ENCODE measurements around the gene GASK1B.

The GASK1B gene

DNA sequence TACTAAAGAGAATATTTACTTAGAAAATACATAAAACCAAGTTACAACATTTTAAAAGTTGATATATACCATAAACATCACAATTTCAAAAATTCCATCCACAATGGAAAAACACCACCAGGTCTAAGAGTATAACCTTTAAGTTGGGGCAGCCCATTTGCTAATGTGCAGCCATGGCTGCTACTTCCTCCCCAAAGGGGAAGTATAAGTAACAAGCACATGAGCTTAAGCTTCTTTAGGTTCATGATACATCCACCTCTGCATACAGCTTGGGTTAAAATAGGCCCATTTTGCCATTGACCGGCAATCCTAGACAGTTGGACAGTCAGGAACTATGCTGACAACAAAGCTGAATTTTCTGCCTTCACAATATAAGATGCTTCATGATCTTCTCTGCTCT, 16.6 kb upstream of the GASK1B start:
- in situ Hi-C loops (cut with MboI; ENCODE audit: low sequenced_read_pairs) = no loop called here

DNA sequence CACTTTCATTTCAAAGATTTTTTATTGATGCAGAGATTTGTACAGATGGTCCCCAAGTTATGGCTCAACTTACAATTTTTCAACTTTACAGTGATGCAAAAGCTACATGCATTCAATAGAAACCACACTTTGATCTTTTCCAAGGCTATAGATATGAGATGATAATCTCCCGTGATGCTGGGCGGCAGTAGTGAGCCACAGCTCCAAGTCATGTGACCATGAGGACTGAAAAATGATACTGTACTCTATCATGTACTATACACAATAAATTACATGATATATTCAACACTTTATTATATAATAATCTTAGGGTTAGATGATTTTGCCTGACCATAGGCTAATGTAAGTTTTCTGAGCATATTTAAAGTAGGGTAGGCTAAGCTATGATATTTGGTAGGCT, 14.0 kb upstream of the GASK1B start:
- in situ Hi-C loops (cut with MboI; ENCODE audit: low sequenced_read_pairs) = no loop called here

- in situ Hi-C loops (cut with MboI; ENCODE audit: low sequenced_read_pairs) = no loop called here
Observed at GRCh38 chr4:158182736-158183135, 9.9 kb upstream of the GASK1B start.

GRCh38 chr4:158181906-158182305, 9.1 kb upstream of the GASK1B start:
- in situ Hi-C loops (cut with MboI; ENCODE audit: low sequenced_read_pairs) = no loop called here

DNA sequence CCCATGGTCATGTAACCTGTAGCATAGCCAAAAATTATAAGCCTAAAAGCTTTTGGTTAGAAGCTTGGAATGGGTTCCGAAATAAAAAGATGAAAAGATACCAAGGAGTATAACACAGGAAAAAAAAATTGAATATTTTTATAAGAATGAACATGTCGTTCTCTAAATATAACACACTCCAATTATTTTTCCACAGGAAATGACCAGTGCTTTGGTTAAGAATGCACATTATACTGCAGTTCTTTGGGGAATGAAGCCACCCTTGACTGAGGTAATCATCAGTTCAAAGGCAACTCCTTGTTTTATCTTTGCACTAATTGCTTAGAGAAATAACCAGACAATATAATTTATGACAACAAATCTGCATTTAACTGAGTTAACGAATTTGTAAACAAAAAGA, 6.6 kb upstream of the GASK1B start:
- in situ Hi-C loops (cut with MboI; ENCODE audit: low sequenced_read_pairs) = no loop called here

- in situ Hi-C loops (cut with MboI; ENCODE audit: low sequenced_read_pairs) = no loop called here
Observed at GRCh38 chr4:158176776-158177175, 4.0 kb upstream of the GASK1B start.

- in situ Hi-C loops (cut with MboI; ENCODE audit: low sequenced_read_pairs) = no loop called here
Observed at GRCh38 chr4:158176108-158176507, 3.3 kb upstream of the GASK1B start.

DNA sequence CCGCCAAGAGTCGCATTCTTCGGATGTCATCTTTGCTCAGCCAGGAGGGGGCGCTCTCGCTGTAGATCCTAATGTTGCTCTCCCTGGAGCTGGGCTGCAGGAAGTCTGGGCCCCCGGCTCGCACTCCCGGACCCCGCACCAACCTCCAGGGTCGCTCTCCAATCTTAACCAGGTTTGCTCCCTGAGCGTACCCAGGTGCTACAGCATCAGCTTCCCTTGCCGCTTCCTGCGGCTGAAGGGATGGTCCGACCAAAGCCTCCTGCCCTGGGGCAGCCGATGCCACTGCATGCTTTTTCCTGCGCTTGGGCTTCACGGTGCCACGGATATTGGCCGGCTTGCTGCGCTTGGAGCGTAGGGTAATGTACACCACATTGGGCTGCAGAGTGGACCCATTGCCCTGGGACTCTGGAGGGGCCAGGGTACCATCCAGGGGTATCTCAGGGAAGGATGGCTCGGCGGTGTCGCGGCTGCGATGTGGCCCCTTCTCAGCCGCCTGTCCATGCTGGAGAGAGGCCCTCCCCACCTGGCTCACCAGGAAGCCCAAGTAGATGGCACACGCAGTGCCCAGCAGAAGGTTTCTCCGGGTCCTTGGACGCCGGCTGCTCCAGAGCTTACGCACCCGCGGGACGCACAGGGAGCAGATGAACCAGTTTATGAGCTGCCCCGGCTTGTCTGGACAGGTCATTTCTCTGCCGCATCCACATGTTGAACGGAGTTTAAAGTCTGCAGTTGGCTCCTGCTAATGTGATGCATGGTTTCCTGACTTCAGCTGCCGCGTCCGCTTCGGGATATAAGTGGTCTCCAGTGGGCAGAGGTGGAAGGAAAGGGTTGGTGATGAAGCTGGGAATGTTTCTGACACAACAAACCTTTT, 1.9 kb downstream of the GASK1B start:
- in situ Hi-C loops (cut with MboI; ENCODE audit: low sequenced_read_pairs) = no loop called here

- in situ Hi-C loops (cut with MboI; ENCODE audit: low sequenced_read_pairs) = no loop called here
Observed at GRCh38 chr4:158169931-158170690, 2.7 kb downstream of the GASK1B start.

- in situ Hi-C loops (cut with MboI; ENCODE audit: low sequenced_read_pairs) = no loop called here
Observed at GRCh38 chr4:158169506-158169905, 3.3 kb downstream of the GASK1B start.

DNA sequence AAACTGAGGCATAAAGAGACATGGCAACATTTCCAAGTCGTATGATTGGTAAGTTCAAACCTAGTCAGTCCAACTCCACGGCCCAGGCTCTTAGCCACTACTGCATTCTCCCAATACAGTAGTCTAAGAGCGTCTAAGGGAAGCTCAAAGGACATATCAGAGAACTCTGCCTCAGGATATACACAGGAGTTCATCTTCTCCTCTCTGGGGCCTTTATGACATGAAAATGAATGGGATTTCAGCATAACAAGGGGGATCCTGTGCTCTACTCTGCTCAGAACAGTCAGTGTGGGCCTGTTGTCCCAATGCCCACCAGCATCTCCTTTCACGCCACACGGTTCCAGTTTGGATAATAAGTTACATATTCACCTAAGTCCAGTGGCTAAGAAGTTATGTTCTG, 4.2 kb downstream of the GASK1B start:
- in situ Hi-C loops (cut with MboI; ENCODE audit: low sequenced_read_pairs) = no loop called here

GRCh38 chr4:158166701-158167100, 6.1 kb downstream of the GASK1B start:
- in situ Hi-C loops (cut with MboI; ENCODE audit: low sequenced_read_pairs) = no loop called here

DNA sequence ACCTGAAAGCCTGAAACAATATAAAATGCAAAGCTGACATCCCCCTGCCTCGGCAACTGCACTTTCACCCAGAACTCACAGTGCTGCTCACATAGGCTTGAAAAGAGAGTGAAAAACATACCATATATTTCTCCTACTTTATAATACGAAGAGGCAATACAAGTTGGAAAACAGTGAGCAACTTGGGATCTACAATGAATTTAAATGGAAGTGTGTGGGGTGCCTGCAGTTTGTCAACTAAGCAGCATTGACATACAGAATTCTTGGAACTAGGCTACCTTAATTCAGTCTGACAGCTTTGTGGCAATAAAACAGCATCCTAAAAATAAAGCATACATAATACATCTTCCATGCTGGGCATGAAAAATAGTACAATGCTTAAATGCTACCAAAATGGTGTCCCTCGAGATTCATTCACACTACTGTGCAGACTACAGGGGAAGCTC, 8.0 kb downstream of the GASK1B start:
- in situ Hi-C loops (cut with MboI; ENCODE audit: low sequenced_read_pairs) = no loop called here

GRCh38 chr4:158163941-158164767, 8.7 kb downstream of the GASK1B start:
- in situ Hi-C loops (cut with MboI; ENCODE audit: low sequenced_read_pairs) = no loop called here

DNA sequence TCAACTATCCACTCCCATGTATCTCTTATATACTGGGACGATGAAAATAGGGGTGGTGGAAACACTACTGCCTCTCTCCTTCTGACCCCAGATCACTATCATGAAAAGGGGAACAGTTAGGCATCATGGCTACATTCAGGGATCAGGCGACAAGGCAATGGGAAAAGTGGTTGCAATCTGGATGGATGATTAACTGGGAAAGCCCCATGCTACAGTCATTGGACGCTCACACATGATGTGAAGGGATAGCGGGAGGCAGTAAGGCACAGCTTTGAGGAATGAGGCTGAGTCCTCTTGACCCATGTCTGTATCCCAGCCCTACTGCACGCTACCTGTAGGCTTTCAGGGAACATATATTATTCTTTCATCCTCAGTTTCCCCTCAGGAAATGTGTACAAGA, 10.2 kb downstream of the GASK1B start:
- in situ Hi-C loops (cut with MboI; ENCODE audit: low sequenced_read_pairs) = no loop called here

DNA sequence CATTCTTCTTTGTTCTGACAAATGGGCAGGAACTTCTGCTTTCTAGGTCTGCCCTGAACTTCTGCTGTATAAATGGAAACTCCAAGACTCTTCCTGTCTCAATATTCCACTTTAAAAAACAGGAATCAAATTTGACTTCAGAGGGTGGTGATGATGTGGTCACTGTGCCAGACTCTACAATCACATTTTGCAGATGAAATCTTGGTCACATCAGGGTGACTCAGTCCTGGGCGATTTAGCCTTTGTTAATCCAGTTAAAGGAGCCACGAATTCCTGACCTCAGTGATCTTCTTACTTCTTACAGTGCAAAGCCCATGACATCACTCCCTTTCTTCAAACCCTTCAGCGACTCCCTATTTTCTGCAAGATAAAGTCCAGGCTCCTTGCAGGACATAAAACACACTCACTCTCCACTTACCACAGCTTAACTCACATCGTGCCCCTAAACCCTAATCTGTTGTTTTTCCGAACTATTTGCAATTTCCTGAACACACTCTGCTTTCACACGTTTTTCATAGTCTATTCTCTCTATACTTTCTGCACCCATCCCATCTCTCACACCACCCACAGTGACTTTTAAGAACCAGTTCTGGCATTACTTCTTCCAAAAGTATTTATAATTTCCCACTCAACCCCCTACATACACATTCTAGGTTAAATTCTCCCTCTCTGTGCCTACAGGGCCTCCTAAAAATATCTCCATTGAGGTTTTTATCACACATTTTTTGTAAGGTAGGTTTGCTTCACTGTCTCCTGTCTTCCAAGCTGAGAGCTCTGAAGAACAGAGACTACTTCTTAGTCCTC, 11.1 kb downstream of the GASK1B start:
- in situ Hi-C loops (cut with MboI; ENCODE audit: low sequenced_read_pairs) = no loop called here

DNA sequence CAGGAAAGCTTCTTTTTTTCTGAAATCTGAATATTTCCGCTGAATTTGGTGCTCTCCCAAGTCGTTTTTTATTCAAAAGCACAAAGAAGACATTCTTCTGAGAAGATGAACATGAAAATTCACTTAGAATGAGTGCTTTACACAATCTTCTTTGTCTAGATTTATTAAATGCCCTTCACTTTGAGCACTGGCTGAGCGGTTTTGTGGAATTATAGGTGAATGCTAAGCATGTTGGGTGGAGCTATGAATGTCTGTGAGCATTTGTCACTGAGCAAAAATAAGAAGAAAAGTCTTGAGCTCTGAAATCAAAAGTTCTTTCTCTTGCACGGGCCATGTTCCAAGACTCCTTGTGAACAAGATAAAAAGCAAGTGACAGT, 13.1 kb downstream of the GASK1B start:
- in situ Hi-C loops (cut with MboI; ENCODE audit: low sequenced_read_pairs) = no loop called here

DNA sequence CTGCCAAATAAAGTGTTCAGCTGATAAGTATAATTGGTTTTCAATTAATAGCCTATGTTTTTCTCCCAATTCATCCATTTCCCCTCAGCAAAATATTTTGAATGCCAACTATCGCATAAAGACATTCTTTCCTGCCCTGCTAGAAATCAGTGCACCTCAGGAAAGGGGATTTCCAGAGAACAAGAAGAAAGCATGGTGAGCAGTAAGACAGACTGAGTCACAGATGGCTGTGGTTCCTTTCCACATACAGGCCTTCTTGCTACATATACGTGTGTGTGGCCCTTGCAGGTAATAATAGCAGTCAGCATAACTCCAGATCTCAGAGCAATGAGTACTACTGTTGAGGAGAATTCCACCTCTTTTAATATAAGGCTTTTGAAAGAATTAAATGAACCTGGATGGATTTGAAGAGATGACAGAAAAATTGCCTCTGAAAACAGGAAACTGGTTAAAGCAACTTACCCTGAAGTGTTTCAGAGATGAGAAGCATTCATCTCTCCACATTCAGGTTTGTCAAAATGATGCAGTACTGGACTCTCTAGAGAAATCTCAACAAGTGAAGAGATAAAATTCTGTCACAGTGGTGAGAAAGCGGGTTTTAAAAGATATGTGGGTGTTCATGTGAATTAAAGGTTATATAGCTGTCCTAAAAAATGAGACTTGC, 13.6 kb downstream of the GASK1B start:
- in situ Hi-C loops (cut with MboI; ENCODE audit: low sequenced_read_pairs) = no loop called here

DNA sequence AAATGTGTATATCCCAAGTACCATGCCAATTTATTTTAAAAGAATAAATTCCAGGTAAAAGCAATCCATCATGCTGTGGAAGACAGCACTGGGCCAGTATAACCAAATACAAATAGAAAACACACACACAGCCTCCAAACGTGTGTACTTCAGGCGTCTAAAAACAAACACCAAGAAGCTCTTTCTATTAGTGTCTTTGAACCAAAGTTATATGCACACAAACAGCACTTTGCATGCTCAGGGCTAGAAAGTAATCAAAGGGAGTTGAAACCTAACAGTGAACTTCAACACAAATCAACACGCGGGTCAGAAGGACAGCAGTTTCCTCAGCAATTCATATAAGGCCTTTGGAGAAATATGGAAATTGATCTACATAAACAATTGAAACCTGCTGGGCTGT, 15.4 kb downstream of the GASK1B start:
- in situ Hi-C loops (cut with MboI; ENCODE audit: low sequenced_read_pairs) = no loop called here
